GM12865 (cell line): ENCODE data around the gene CAMK4.
A peak's percentile ranks its signal among the peaks of the same experiment; 100 is the strongest.
"Not testable (repeated sequence)": the region's sequence is repeated elsewhere in the genome, so short reads cannot be mapped to it uniquely, and the experiment has no call there.

Experiments
- DNase-seq: peaks from one replicate; pipeline ENCODE4 v3.0.0; 2010; ENCODE audit warnings: low read depth
- H3K4me3 ChIP-seq: 2 replicates; pipeline ENCODE4 v1.5.1; 2011; ENCODE audit warnings: mild to moderate bottlenecking, low read depth, low read length, control low read depth
- TF ChIP-seq, protein P1 (sequence below): IDR thresholded peaks from 2 replicates; pipeline ENCODE4 v1.5.1; 2011; ENCODE audit warnings: low read length, control low read depth, low read depth, inconsistent platforms; ENCODE audit not compliant: insufficient read depth; ENCODE audit errors: missing control alignments

CAMK4 gene

DNA sequence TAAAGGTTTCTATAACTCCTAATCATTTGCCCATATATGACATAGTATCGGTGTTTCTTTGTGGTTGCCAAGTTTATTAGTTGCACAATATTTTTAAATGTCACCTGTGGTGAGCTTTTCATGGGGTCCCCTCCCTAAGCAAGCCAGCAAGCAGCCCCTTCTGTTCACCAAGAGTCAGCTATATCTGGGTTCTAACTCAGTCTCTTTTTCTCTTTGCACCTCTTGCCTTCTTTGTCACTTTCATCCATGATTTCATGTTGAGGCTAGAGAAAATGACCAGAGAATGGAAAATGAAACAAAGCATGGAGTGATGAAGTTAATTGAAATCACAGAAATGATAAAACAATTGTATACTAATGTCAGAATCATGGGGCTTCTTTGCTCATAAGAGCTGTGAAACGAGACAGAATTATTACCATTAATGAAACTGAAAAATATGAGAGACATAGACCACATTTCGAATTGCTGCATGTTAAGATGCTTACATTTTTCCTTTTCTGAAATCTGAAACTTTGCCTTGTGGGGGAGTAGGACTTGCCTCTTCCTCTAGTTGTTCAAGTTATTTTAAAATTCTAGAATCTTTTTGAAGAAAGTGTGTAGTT lies 75.7 kb downstream of the CAMK4 start:
- DNase-seq: peak; percentile 37
- TF ChIP-seq, protein P1, sequence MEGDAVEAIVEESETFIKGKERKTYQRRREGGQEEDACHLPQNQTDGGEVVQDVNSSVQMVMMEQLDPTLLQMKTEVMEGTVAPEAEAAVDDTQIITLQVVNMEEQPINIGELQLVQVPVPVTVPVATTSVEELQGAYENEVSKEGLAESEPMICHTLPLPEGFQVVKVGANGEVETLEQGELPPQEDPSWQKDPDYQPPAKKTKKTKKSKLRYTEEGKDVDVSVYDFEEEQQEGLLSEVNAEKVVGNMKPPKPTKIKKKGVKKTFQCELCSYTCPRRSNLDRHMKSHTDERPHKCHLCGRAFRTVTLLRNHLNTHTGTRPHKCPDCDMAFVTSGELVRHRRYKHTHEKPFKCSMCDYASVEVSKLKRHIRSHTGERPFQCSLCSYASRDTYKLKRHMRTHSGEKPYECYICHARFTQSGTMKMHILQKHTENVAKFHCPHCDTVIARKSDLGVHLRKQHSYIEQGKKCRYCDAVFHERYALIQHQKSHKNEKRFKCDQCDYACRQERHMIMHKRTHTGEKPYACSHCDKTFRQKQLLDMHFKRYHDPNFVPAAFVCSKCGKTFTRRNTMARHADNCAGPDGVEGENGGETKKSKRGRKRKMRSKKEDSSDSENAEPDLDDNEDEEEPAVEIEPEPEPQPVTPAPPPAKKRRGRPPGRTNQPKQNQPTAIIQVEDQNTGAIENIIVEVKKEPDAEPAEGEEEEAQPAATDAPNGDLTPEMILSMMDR: no peak

GRCh38 chr5:111301264-111301663 lies 77.1 kb downstream of the CAMK4 start:
- no peak for DNase-seq
- TF ChIP-seq, protein P1: no peak

More for the DNA sequence above, 75.7 kb downstream of the CAMK4 start:
- no peak overlapping the region for H3K4me3 ChIP-seq

DNA sequence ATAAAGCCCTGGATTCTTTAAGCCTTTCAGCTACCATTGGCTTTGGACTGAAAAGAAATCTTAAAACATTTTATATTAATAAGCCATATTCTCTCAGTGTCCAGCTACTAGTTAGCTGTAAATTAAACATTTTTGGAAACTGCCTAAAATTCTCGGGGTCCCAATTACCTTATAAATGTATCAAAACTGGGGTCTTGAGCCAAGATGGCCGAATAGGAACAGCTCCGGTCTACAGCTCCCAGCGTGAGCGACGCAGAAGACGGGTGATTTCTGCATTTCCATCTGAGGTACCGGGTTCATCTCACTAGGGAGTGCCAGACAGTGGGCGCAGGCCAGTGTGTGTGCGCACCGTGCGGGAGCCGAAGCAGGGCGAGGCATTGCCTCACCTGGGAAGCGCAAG lies 77.9 kb downstream of the CAMK4 start:
- not testable (repeated sequence) for H3K4me3 ChIP-seq

More at GRCh38 chr5:111301264-111301663, 77.1 kb downstream of the CAMK4 start:
- no peak overlapping the region for H3K4me3 ChIP-seq

DNA sequence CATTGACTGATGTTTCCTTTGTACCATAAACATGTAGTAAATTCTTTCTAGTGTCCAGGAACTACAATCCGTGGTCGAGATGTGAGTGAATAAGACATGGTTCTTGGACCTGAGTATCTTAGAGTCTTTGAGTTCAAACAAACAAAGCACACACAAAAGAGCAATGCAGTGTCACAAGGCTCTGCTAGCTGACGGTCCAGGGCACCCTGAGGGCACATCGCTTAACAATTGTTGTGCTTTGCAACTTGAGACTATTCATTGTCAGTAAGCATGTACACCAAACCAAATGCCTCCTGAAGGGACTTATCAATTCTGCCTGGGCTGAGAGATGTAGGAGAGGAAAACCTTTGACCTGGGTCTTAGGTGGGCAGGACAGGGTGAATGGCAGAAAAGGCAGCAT lies 84.8 kb downstream of the CAMK4 start:
- no peak overlapping the region for H3K4me3 ChIP-seq
- DNase-seq: no peak
- TF ChIP-seq, protein P1: no peak

More for the DNA sequence above, 77.9 kb downstream of the CAMK4 start:
- not testable (repeated sequence) for DNase-seq

DNA sequence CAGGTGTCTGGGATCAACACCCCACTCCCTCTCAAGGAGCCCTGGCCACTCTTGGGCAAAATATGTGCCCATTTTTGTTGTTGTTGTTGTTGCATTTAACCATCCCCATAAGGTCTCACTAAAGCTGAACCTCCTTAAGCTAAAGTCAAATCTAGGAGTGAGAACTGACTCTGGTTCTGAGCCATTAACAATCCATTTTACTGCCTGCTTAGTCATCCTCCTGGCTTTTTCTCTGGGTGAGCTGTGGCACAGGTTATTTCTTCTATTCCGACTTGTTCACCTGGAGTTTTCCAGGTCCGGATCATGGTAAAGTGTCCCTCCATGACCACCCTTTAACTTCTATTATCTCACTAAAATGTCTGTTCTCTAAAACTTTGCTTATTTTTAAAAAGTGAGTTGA lies 85.2 kb downstream of the CAMK4 start:
- no peak overlapping the region for H3K4me3 ChIP-seq
- no peak for DNase-seq
- TF ChIP-seq, protein P1: no peak

DNA sequence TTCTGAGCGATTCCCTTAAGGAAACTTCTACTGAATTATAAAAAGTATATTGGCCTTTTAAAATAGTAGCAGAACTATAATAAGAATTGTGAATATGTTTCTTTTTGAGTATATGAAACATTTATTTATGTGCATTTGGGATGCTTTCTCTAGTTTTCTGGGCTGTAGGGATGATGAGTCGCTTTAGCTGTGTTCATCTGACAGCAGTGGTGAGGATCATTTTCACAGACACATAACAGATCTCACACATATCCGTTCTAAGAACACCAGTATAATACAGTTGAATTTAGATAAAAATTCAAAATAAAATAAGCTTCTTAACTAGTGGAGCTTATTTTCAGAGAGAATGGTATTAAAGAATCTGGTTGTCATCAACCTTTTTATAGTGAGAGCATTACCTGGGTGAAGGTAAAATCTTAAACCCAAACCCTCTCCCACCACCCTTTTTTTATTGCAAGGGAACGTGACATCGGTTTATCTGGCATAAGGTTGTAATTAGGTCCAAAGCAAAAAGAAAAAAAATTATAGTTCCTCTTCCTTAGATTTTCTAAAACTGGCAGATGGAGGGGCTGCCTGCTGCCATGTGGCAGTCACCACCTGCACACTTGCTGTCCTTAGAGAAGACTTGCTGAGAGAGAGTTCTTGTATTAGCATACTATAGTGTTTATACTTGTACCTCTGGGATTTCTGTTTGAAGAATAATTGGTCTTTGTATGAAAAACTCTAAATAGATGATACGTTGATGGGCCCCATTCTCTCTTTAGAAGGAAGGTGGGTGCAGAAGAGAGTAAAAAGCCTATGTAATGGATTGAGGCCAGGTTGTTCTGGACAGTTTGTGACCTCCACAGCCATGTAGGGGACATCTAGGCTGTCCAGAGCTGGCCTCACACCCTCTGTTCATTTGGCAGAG lies 86.8 kb downstream of the CAMK4 start:
- DNase-seq: no peak
- no peak overlapping the region for H3K4me3 ChIP-seq
- TF ChIP-seq, protein P1: no peak

DNA sequence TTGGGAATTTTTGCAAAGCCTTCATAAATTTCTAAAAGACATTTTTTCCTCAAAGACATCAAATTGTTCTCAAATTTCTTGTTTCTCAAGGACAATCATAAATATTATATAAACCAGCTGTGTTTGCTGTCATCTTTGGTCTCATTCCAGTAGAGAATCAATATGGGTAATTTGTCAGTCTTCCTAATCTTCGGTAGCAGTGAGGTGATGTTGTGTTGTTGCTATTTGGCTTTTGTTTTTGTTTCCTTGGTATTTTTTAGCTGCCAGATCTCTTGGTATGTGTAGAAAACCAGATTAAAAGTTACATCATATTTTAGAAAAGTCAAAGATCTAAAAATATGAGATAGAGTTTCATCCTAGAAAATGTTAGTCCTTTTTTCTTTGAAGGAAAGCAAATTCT lies 87.5 kb downstream of the CAMK4 start:
- H3K4me3 ChIP-seq: no peak overlapping the region
- DNase-seq: no peak
- TF ChIP-seq, protein P1: no peak
